ENCODE data around the gene DPH6.

DPH6 gene

DNA sequence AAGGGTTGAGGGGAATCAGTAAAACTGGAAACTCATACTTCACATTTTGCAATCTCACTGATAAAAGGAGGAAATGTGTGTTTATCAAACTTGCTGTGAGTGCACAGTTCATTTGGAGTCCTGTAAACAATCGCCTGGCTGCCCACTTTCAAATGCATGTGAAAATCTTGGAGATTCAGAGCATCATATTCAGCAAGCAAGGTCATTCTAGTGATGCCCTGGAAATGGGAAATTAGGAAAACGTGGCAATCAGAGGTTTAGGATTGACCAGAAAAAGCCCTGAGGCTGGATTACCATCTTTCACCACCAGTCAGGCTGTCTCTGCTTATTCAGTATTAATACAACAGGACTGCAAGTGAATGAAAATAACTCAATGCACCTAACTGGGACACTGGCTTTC is 23.9 kb downstream of the DPH6 start:
- Mint-ChIP-seq H3K36me3 (peaks cover 0 to 4% of the 10 kb centered on the region in 2 donors), H3K4me1 (peaks cover 0 to 2% of the 10 kb centered on the region in 2 donors), H3K9me3 (no peaks in the 10 kb centered on the region), H3K4me3 (no peak overlapping the region), H3K27me3 (no peaks in the 10 kb centered on the region), H3K27ac (no peak overlapping the region)
- DNase-seq (no peak), ATAC-seq (replicated peaks) (no peak)

DNA sequence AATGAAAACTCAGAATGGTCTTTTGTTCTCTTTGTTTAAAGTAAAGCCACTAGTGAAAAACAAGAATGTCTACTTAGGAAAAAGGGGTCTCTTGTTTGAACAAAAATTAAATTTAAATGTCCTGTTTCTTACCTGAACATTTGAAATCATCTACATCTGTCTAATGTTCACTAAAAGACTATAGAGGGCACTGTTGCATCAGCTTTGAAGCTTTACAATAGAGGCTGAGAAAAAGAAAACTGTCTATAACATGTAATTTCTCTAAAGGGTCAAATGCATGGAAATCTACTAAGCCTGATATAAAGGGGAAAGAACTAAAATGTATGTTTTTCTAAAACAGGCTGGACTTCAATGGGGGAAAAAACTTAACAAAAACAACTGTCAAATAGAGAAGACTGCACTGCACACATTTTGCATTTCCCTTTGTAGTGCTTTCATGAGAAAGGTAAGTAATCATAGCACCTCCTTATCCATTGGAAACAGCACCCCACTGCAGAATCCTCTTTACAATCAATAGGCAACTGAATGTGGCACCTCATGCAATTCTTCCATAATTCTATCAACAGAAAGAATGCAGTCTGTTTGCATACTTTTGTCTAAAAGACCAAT is 26.3 kb downstream of the DPH6 start:
- H3K4me1 Mint-ChIP-seq: no peaks in the 10 kb centered on the region
- no peaks in the 10 kb centered on the region for H3K36me3 Mint-ChIP-seq
- no peak overlapping the region for H3K27ac Mint-ChIP-seq
- no peaks in the 10 kb centered on the region for H3K9me3 Mint-ChIP-seq
- H3K4me3 Mint-ChIP-seq: no peak overlapping the region
- DNase-seq: no peak
- H3K27me3 Mint-ChIP-seq: no peaks in the 10 kb centered on the region
- peak; percentile 62 to 66 for ATAC-seq (replicated peaks)

DNA sequence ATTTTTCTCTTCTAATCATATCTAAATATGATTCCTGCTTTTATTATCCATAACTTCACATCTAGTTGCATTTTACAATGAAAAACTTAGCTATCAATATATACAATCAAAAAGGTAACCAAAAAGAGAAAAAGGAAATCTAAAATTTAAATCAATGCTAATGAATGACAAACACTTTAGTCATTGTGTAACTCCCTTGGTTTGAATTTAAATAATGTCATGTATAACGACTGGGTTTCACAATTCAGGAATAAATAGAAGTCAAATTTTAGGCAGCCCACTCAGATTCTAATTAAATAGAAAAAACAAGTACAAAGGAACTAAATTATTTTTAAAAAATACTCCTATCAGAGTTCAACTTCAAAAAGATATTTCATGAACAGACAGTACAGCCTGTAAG is 26.9 kb downstream of the DPH6 start:
- Mint-ChIP-seq H3K9me3 (no peaks in the 10 kb centered on the region), H3K4me3 (no peak overlapping the region), H3K27ac (no peak overlapping the region), H3K27me3 (no peaks in the 10 kb centered on the region), H3K4me1 (no peaks in the 10 kb centered on the region), H3K36me3 (no peaks in the 10 kb centered on the region)
- no peak for ATAC-seq (replicated peaks)
- no peak for DNase-seq

DNA sequence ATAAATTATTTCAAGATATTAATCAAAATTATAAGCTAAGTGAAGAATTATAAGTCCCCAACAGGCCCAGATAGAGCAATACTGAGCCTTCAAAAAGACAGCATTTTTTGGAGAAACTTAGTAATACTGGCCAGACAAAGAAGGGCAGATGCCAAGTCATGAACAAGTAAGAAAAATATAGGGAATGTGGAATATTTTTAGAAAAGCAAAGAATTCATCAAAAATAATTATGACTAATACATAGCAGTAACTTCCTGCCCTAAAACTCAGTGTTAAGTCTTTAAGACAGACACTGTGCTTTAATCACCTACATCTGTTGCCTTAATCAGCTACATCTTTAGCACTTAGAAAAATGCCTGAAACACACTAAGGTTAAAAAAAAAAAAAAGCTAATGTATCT is 31.2 kb downstream of the DPH6 start:
- H3K27ac Mint-ChIP-seq: no peak overlapping the region
- H3K4me3 Mint-ChIP-seq: no peak overlapping the region
- ATAC-seq (replicated peaks): no peak
- no peaks in the 10 kb centered on the region for H3K9me3 Mint-ChIP-seq
- peaks cover 0 to 1% of the 10 kb centered on the region in 2 donors for H3K36me3 Mint-ChIP-seq
- DNase-seq: no peak
- no peaks in the 10 kb centered on the region for H3K4me1 Mint-ChIP-seq
- H3K27me3 Mint-ChIP-seq: no peaks in the 10 kb centered on the region

DNA sequence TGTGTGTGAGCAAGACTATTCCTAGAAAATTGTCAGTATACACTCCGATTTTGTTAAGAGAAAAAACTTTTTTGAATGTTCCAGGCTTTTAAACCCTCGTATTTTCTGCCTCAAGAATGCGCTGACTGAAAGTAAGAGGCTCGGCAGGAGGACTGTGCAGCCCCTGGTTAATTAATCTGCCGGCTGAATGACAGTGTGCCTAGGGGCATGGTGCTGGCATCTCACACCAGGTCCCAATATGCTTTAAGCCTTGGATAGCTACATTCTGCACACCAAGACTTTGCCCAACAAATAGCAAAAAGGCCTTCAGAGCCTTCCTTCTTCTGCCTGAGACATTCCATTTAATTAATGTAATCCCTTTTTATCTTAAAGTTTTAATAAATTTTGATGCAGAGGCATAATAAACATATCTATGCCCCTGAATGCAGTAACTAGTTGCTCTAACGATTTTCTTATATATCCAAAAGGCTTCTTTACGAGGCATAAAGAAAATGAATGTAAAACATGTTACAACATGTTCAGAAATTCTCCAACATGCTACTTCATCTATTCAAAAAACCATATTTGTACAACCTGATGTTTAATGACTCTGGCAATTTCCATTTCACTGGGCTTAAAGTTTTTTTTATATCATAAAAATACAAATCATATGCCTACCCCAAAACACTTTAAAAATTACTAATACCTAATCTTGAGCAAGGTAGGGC is 37.9 kb downstream of the DPH6 start:
- no peak for ATAC-seq (replicated peaks)
- Mint-ChIP-seq H3K36me3 (peaks cover 0 to 1% of the 10 kb centered on the region in 2 donors), H3K9me3 (no peaks in the 10 kb centered on the region), H3K4me3 (no peak overlapping the region), H3K27ac (no peak overlapping the region), H3K27me3 (no peaks in the 10 kb centered on the region), H3K4me1 (no peaks in the 10 kb centered on the region)
- DNase-seq: no peak

DNA sequence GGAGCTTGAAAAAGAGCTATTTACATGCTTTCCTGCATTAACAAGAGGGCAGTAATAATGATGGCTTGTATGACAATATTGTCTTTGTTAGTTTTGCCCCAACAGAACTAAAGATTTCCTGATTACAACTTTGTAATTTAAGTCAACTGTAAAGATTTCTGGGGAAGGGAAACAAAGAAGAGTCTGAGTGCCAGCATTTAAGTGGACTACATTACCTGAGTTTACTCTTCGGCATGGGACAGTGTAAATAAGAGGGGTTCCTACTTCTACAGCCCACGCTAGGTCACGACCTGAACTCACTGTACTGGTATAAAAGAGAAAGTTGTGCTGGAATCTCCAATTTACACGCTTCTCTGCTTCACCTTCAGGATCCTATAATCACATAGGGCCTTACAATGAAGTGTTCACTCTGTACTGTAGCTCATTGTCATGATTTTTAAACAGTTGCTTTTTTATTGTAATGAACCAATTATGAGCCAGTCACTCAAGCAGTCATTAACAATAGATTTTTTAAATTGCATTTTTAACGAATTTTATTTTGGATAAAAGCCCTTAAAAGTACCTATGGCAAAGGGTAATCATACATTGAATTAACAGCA is 39.6 kb downstream of the DPH6 start:
- no peaks in the 10 kb centered on the region for H3K4me1 Mint-ChIP-seq
- H3K9me3 Mint-ChIP-seq: no peaks in the 10 kb centered on the region
- H3K27ac Mint-ChIP-seq: no peak overlapping the region
- no peaks in the 10 kb centered on the region for H3K27me3 Mint-ChIP-seq
- ATAC-seq (replicated peaks): no peak
- H3K36me3 Mint-ChIP-seq: no peaks in the 10 kb centered on the region
- no peak for DNase-seq
- H3K4me3 Mint-ChIP-seq: no peak overlapping the region

DNA sequence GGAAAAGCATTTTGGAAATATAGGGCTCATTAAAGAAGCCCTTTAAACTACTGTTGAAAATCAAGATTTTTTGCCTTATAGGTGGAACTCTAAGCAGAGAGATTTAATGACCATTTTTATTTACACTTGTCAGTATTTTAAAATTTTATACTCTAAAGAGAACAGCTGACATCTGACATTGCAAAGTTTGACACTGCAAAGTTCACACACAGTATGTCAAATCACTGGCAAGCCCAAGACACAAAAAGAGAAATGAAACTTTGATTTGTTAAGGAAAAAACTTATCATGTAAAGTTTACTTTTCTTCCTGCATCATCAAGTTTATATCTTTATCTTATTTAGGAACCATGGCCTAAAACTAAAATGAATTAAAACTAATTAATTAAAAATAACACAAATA is 40.2 kb downstream of the DPH6 start:
- Mint-ChIP-seq H3K4me1 (no peaks in the 10 kb centered on the region), H3K27ac (no peak overlapping the region), H3K36me3 (no peaks in the 10 kb centered on the region), H3K4me3 (no peak overlapping the region), H3K27me3 (no peaks in the 10 kb centered on the region), H3K9me3 (no peaks in the 10 kb centered on the region)
- ATAC-seq (replicated peaks) (peak; percentile 39 to 42), DNase-seq (no peak)

DNA sequence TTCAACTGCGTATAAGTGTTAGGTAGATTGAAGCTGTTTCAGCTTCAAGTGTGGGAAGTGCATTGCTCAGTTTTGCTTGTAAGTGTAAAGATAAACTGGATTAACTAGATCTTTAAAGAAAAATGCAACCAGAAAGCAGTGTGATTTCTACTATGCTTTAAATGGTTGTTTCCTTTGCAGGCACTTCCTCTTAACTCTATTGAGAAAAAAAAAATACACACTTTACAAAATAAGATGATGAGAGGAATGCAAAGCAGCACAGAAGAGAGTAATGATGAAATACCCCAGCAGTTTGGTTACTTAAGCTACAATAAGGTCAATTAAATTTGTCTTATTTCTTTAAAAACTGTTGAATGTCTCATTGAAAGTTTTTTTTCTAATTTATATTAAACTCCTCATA is 40.8 kb downstream of the DPH6 start:
- H3K27ac Mint-ChIP-seq: no peak overlapping the region
- H3K9me3 Mint-ChIP-seq: no peaks in the 10 kb centered on the region
- no peaks in the 10 kb centered on the region for H3K36me3 Mint-ChIP-seq
- DNase-seq: no peak
- H3K4me3 Mint-ChIP-seq: no peak overlapping the region
- H3K27me3 Mint-ChIP-seq: no peaks in the 10 kb centered on the region
- ATAC-seq (replicated peaks): no peak
- H3K4me1 Mint-ChIP-seq: no peaks in the 10 kb centered on the region

DNA sequence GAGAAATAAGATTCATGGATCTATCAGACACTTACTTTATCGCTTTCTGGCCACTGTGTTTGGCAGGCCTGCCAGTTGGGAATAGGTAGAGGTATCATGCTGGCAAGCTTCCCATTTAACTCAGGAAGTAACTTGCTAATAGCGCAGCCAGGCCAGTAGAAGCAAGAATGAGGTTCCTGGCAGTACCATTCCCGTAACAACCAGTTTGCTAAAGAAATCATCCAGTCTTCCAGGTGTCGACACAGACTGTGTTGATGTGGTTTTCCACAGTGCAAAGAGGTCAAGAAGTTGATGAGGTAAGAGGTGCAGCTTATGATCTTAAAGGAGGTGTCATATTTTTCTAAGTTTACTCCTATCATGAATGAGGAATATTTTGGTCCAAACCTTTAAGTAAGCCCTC is 46.2 kb downstream of the DPH6 start:
- peaks cover 9 to 13% of the 10 kb centered on the region in 2 donors for H3K4me1 Mint-ChIP-seq
- H3K36me3 Mint-ChIP-seq: no peaks in the 10 kb centered on the region
- DNase-seq: no peak
- H3K27me3 Mint-ChIP-seq: no peaks in the 10 kb centered on the region
- H3K4me3 Mint-ChIP-seq: no peak overlapping the region
- no peak overlapping the region for H3K27ac Mint-ChIP-seq
- H3K9me3 Mint-ChIP-seq: no peaks in the 10 kb centered on the region
- no peak for ATAC-seq (replicated peaks)

DNA sequence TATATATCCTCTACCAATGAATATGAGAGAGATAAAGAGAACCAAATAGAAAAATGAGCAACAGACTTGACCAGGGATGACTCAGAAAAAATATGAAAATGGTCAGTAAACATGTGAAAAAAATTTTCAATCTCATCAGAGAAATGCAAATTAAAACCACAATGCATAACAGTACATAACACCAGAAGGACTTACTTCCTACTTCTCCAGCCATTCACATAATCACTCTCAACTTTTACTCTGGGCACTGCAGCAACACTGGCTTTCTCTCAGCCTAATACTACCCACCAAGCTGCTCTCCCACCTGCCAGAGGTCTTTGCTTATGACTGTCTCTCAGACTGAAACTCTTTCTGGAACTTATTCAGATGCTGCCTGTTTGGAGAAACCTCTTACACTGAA is 49.4 kb downstream of the DPH6 start:
- DNase-seq (peak; percentile 24), ATAC-seq (replicated peaks) (peak; percentile 99 to 100)
- Mint-ChIP-seq H3K4me3 (no peak overlapping the region), H3K27me3 (no peaks in the 10 kb centered on the region), H3K9me3 (no peaks in the 10 kb centered on the region), H3K36me3 (peaks cover 2 to 5% of the 10 kb centered on the region in 2 donors), H3K27ac (no peak overlapping the region), H3K4me1 (peaks cover 9 to 13% of the 10 kb centered on the region in 2 donors)

DNA sequence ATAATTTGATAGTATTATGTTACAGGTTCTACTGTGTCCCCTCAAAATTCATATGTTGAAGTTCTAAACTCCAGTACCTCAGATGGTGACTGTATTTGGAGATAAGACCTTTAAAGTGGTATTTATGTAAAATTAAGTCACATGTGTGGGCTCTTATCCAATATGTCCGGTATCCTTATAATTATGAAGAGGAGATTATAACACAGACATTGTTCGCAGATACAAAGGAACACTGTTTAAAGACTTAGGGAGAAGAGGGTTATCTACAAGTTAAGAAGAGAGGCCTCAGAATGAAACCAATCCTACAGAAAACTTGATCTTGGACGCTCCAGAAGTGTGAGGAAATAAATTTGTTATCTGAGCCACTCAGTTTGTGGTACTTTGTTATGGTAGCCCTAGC is 50.9 kb downstream of the DPH6 start:
- H3K36me3 Mint-ChIP-seq: peaks cover 2 to 11% of the 10 kb centered on the region in 2 donors
- no peak for DNase-seq
- ATAC-seq (replicated peaks): no peak
- no peaks in the 10 kb centered on the region for H3K27me3 Mint-ChIP-seq
- H3K4me3 Mint-ChIP-seq: no peak overlapping the region
- no peaks in the 10 kb centered on the region for H3K9me3 Mint-ChIP-seq
- peaks cover 9 to 13% of the 10 kb centered on the region in 2 donors for H3K4me1 Mint-ChIP-seq
- H3K27ac Mint-ChIP-seq: no peak overlapping the region

DNA sequence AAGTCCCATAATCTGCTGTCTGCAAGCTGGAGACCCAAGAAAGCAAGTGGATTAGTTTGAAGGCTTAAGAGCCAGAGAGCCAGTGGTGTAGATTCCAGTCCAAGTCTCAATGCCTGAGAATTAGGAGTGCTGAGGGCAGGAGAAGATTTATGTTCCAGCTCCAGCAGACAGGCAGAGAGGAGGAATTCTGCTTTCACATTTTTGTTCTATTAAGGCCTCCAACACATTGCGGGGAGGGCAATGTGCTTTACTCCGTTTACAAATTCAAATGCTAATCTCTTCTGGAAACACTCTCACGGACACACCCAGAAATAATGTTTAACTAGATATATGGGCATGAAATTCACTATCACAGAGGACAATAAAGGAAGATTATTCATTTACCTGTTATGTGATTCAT is 54.0 kb downstream of the DPH6 start:
- Mint-ChIP-seq H3K4me1 (peaks cover 5 to 6% of the 10 kb centered on the region in 2 donors), H3K27ac (no peak overlapping the region), H3K36me3 (peaks cover 13 to 29% of the 10 kb centered on the region in 2 donors), H3K4me3 (no peak overlapping the region), H3K9me3 (peaks cover 9% of the 10 kb centered on the region in 2 donors), H3K27me3 (no peaks in the 10 kb centered on the region)
- DNase-seq (no peak), ATAC-seq (replicated peaks) (no peak)

DNA sequence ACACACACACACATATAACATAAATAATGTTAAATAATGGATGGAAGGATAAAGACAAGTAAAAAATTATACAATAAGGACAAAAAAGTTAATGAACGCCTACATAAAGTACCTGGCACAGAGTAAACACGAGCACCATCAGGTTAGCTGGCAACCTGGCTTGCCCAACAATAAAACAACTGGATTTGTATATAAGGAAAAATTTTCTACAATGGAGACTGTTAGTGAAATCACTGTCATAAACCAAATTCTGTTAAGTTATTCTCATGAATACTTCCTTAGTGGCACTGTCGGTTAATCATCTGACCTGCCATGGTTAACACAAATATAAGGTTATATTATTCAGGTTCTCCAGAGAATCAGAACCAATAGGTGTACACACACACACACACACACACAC is 54.8 kb downstream of the DPH6 start:
- H3K27me3 Mint-ChIP-seq: no peaks in the 10 kb centered on the region
- ATAC-seq (replicated peaks) (no peak), DNase-seq (no peak)
- peaks cover 17 to 36% of the 10 kb centered on the region in 2 donors for H3K36me3 Mint-ChIP-seq
- H3K27ac Mint-ChIP-seq: no peak overlapping the region
- H3K9me3 Mint-ChIP-seq: peaks cover 14% of the 10 kb centered on the region in 2 donors
- no peak overlapping the region for H3K4me3 Mint-ChIP-seq
- peaks cover 0 to 1% of the 10 kb centered on the region in 2 donors for H3K4me1 Mint-ChIP-seq

DNA sequence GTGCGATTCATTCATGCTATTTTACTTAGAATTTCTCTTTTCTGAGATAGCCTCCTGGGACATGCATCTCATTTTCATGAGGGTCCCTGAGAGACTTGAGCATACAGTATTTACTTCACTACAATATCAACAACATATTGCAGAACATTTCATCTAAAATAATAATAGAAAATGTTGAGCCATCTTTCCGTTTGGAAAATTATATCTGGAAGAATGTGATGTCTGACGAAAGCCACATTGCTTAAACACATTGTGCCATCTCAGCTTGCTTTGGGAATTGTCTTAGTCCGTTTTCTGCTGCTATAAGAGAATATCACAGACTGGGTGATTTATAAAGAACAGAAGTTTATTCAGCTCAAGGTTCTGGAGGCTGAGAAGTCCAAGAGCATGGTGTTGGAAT is 55.5 kb downstream of the DPH6 start:
- DNase-seq (no peak), ATAC-seq (replicated peaks) (no peak)
- no peak overlapping the region for H3K4me3 Mint-ChIP-seq
- H3K9me3 Mint-ChIP-seq: peaks cover 19 to 20% of the 10 kb centered on the region in 2 donors
- H3K36me3 Mint-ChIP-seq: peaks cover 24 to 43% of the 10 kb centered on the region in 2 donors
- H3K27me3 Mint-ChIP-seq: no peaks in the 10 kb centered on the region
- H3K4me1 Mint-ChIP-seq: peaks cover 0 to 1% of the 10 kb centered on the region in 2 donors
- no peak overlapping the region for H3K27ac Mint-ChIP-seq

DNA sequence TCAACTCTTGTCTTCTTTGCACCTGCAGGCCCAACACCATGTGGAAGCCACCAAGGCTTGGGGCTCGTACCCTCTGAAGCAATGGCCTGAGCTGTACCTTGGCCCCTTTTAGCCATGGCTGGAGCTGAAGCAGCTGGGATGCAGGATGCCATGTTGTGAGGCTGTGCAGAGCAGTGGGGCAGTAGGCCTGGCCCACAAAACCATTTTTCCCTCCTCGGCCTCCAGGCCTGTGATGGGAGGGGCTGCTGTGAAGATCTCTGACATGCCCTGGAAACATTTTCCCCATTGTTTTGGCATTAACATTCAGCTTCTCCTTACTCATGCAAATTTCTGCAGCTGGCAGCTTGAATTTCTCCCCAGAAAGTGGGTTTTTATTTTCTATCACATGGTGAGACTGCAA is 58.5 kb downstream of the DPH6 start:
- Mint-ChIP-seq H3K36me3 (peaks cover 25 to 44% of the 10 kb centered on the region in 2 donors), H3K4me1 (peaks cover 0 to 1% of the 10 kb centered on the region in 2 donors), H3K27ac (peak overlapping the region; percentile 7), H3K4me3 (no peak overlapping the region), H3K9me3 (peaks cover 19 to 21% of the 10 kb centered on the region in 2 donors), H3K27me3 (no peaks in the 10 kb centered on the region)
- DNase-seq (no peak), ATAC-seq (replicated peaks) (no peak)

Data from stimulated activated naive B cell treated with anti-CD40 and anti-IgM and Interleukin-4, amounts not matched to agents 10 μg/mL and 1 μg/mL and 100 μg/mL, for 72 hours (primary cell).